Left ventricle myocardium inferior (tissue), 1 donor: ENCODE data around the gene PHACTR3. TPM values are rescaled to one million over a fixed set of nuclear protein-coding genes. Genes with fewer than 3 reads are reported as not detected.

Experiments
- DNase-seq: peaks from one replicate; pipeline ENCODE4 v3.0.0-alpha.2; 2020
- H3K27ac ChIP-seq: fragments of 200-600 bp; replicated peaks from 2 replicates; pipeline ENCODE4 v1.8.0; 2021
- H3K27me3 ChIP-seq: fragments of 200-600 bp; 2 replicates; pipeline ENCODE4 v1.8.0; 2021; ENCODE audit warnings: low read depth
- H3K36me3 ChIP-seq: fragments of 200-600 bp; 2 replicates; pipeline ENCODE4 v1.8.0; 2021
- H3K4me1 ChIP-seq: fragments of 200-600 bp; 2 replicates; pipeline ENCODE4 v1.8.0; 2021
- H3K4me3 ChIP-seq: fragments of 200-600 bp; 2 replicates; pipeline ENCODE4 v1.8.0; 2021; ENCODE audit warnings: mild to moderate bottlenecking, moderate library complexity
- H3K9me3 ChIP-seq: fragments of 200-600 bp; replicated peaks from 2 replicates; pipeline ENCODE4 v1.8.0; 2021
- CTCF ChIP-seq: fragments of 200-600 bp; IDR thresholded peaks from 2 replicates; pipeline ENCODE4 v1.8.0; 2021; ENCODE audit warnings: antibody characterized with exemption, mild to moderate bottlenecking, borderline replicate concordance
- intact Hi-C: fragments of 100-400 bp; cut with micrococcal nuclease; formaldehyde crosslinking; loops from one replicate; pipeline ENCODE4 v1.11.0; 2022
- total RNA-seq: library from RNA; stranded (reverse); fragmentation: NEBNext Ultra II Directional; extraction: Animal tissue kit (Norgen Biotek cat#: 25700); gene quantifications from one replicate; pipeline ENCODE4 v1.2.1, GENCODE V29; 2021
- donor health status: DM: no; HTN: yes; CAD: no; lungs with severe emphysema.

The PHACTR3 gene
- total RNA-seq, 1 donor from 2014 or later = 4.3 TPM

- H3K27ac ChIP-seq = no peak overlapping the region
- H3K9me3 ChIP-seq = no peaks in the 10 kb centered on the region
- no peak for DNase-seq
- H3K4me1 ChIP-seq = no peaks in the 10 kb centered on the region
- peaks cover 4% of the 10 kb centered on the region for H3K27me3 ChIP-seq
- no peak overlapping the region for H3K4me3 ChIP-seq
- no peaks in the 10 kb centered on the region for H3K36me3 ChIP-seq
- intact Hi-C loops = loop anchor here (5.0 kb wide), 1 partner anchor 64 kb away; no protein-coding TSS in a partner anchor
- no peak for TF ChIP-seq CTCF
Measured at GRCh38 chr20:59783641-59784010, 179.3 kb downstream of the PHACTR3 start.

- Histone ChIP-seq H3K4me3 (no peak overlapping the region), H3K27me3 (peaks cover 4% of the 10 kb centered on the region), H3K36me3 (no peaks in the 10 kb centered on the region), H3K9me3 (no peaks in the 10 kb centered on the region), H3K27ac (no peak overlapping the region), H3K4me1 (no peaks in the 10 kb centered on the region)
- intact Hi-C loops = loop anchor here (5.0 kb wide), 1 partner anchor 63 kb away; no protein-coding TSS in a partner anchor
- DNase-seq = no peak
- no peak for TF ChIP-seq CTCF
Measured at GRCh38 chr20:59784365-59784764, 180.0 kb downstream of the PHACTR3 start.

- H3K9me3 ChIP-seq = no peaks in the 10 kb centered on the region
- intact Hi-C loops = loop anchor here (5.0 kb wide), 1 partner anchor 62 kb away; no protein-coding TSS in a partner anchor
- no peak for DNase-seq
- peaks cover 4% of the 10 kb centered on the region for H3K27me3 ChIP-seq
- H3K4me1 ChIP-seq = no peaks in the 10 kb centered on the region
- no peak for TF ChIP-seq CTCF
- H3K4me3 ChIP-seq = no peak overlapping the region
- H3K27ac ChIP-seq = no peak overlapping the region
- H3K36me3 ChIP-seq = no peaks in the 10 kb centered on the region
Measured at GRCh38 chr20:59784791-59785668, 180.7 kb downstream of the PHACTR3 start.

GRCh38 chr20:59785669-59785959 lies 181.3 kb downstream of the PHACTR3 start:
- H3K4me3 ChIP-seq = no peak overlapping the region
- no peaks in the 10 kb centered on the region for H3K36me3 ChIP-seq
- DNase-seq = no peak
- intact Hi-C loops = no loop called here
- no peak overlapping the region for H3K27ac ChIP-seq
- TF ChIP-seq CTCF = no peak
- H3K27me3 ChIP-seq = peaks cover 4% of the 10 kb centered on the region
- H3K9me3 ChIP-seq = no peaks in the 10 kb centered on the region
- no peaks in the 10 kb centered on the region for H3K4me1 ChIP-seq

GRCh38 chr20:59785986-59786795 lies 181.9 kb downstream of the PHACTR3 start:
- no peak for TF ChIP-seq CTCF
- Histone ChIP-seq H3K27ac (no peak overlapping the region), H3K36me3 (no peaks in the 10 kb centered on the region), H3K27me3 (peaks cover 4% of the 10 kb centered on the region), H3K4me1 (no peaks in the 10 kb centered on the region), H3K4me3 (no peak overlapping the region), H3K9me3 (no peaks in the 10 kb centered on the region)
- DNase-seq = no peak
- intact Hi-C loops = no loop called here
